Stomach (tissue), 4 donors: ENCODE data around the gene L3MBTL4.

Experiments
- EP300 ChIP-seq: sonication (generic); formaldehyde crosslinking; IDR thresholded peaks from one replicate; pipeline ENCODE4 v1.6.1; 2017; ENCODE audit warnings: antibody characterized with exemption
- POLR2AphosphoS5 ChIP-seq, 3 donors: sonication (generic); formaldehyde crosslinking; IDR thresholded peaks; one replicate each; pipeline ENCODE4 v1.6.1; 2016; ENCODE audit warnings: antibody characterized with exemption in 3 of 3
- TF ChIP-seq, protein P1 (sequence below), 7 experiments: fragments of 450-650 bp in 4 of 7; fragments of 200-600 bp in 3 of 7; sonication (generic) in 3 of 7; IDR thresholded peaks; one replicate each; pipeline ENCODE4 v1.5.1; 2016 to 2019; ENCODE audit warnings: antibody characterized with exemption in 7 of 7, control low read depth in 2 of 7, mild to moderate bottlenecking in 1 of 7

DNA sequence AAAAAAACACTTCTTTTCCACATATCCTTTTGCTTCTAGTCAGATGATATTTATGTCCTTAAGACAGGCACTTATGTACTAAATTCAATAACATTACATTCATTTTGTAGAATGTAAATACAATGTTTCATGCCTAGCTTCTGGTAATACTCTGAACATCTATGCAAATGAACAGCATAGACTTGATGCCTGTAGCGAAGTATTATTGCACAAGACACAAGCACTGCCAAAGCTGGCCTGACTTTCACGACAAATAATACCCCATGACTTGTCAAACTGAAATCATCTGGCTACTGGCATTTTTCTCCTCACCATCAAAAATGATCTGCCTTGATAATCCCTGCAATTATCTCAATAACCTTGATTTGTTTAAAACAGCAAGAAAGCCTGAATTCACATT is 101.3 kb downstream of the L3MBTL4 start:
- no peak for TF ChIP-seq POLR2AphosphoS5 (IDR thresholded peaks at IDR 0.05)
- TF ChIP-seq, protein P1, sequence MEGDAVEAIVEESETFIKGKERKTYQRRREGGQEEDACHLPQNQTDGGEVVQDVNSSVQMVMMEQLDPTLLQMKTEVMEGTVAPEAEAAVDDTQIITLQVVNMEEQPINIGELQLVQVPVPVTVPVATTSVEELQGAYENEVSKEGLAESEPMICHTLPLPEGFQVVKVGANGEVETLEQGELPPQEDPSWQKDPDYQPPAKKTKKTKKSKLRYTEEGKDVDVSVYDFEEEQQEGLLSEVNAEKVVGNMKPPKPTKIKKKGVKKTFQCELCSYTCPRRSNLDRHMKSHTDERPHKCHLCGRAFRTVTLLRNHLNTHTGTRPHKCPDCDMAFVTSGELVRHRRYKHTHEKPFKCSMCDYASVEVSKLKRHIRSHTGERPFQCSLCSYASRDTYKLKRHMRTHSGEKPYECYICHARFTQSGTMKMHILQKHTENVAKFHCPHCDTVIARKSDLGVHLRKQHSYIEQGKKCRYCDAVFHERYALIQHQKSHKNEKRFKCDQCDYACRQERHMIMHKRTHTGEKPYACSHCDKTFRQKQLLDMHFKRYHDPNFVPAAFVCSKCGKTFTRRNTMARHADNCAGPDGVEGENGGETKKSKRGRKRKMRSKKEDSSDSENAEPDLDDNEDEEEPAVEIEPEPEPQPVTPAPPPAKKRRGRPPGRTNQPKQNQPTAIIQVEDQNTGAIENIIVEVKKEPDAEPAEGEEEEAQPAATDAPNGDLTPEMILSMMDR (IDR thresholded peaks at IDR 0.05) = no peak
- no peak for TF ChIP-seq EP300
